B cell (primary cell): Measurements from ENCODE around the gene NIPBL. TPM values are rescaled to one million over a fixed set of nuclear protein-coding genes. Genes with fewer than 3 reads are reported as not detected.
A peak's percentile ranks its signal among the peaks of the same experiment; 100 is the strongest.

ENCODE experiments used
- ATAC-seq: fragments of 200-7000 bp; cut with Tn5 transposase; one replicate; pipeline ENCODE4 v1.10.0; 2021; ENCODE audit warnings: low read depth, mild to moderate bottlenecking, moderate number of reproducible peaks, moderate library complexity
- CTCF ChIA-PET: fragments of 350-600 bp; sonication (Branson Sonifier 250); formaldehyde crosslinking; loops from one replicate; lab custom pipeline; 2021; ENCODE audit warnings: antibody characterized with exemption, inconsistent platforms; lab: Charles Lee
- POLR2A ChIA-PET: fragments of 350-600 bp; sonication (Branson Sonifier 250); formaldehyde crosslinking; loops from one replicate; lab custom pipeline; 2021; ENCODE audit warnings: antibody characterized with exemption; lab: Charles Lee
- DNase-seq: peaks from one replicate; pipeline ENCODE4 v3.0.0; 2013
- H2AFZ ChIP-seq: 2 replicates; pipeline ENCODE4 v1.6.1; 2012; ENCODE audit warnings: mild to moderate bottlenecking, low read depth, low read length; ENCODE audit not compliant: insufficient read depth, poor library complexity, severe bottlenecking
- H3K27ac ChIP-seq, 2 donors: 1 replicate in 1 of 2; 2 replicates in 1 of 2; pipeline ENCODE4 v1.5.1; 2012 to 2013; ENCODE audit warnings: low read length in 2 of 2, mild to moderate bottlenecking in 2 of 2, moderate library complexity in 1 of 2
- H3K27me3 ChIP-seq, 4 experiments: fragments of 200-600 bp in 1 of 4; sonication (generic) in 1 of 4; replicated peaks in 1 of 4; 1 replicate in 2 of 4; 2 replicates in 2 of 4; pipeline versions ENCODE4 v1.6.1 to v1.7.0; 2013 to 2016; ENCODE audit warnings: low read length in 3 of 4, mild to moderate bottlenecking in 2 of 4, mixed read lengths in 1 of 4, moderate library complexity in 1 of 4; ENCODE audit not compliant: insufficient read depth in 4 of 4, control insufficient read depth in 3 of 4; ENCODE audit errors: control extremely low read depth in 1 of 4
- H3K36me3 ChIP-seq, 2 experiments: replicated peaks in 1 of 2; 1 replicate in 1 of 2; 2 replicates in 1 of 2; pipeline versions ENCODE4 v1.6.1 to v1.7.1; 2013; ENCODE audit warnings: low read length in 1 of 2; ENCODE audit not compliant: insufficient read depth in 2 of 2, control insufficient read depth in 1 of 2; ENCODE audit errors: control extremely low read depth in 1 of 2, extremely low read depth in 1 of 2
- H3K4me1 ChIP-seq, 2 donors: fragments of 200-600 bp in 1 of 2; sonication (generic) in 1 of 2; 1 replicate in 1 of 2; 2 replicates in 1 of 2; pipeline versions ENCODE4 v1.5.1 to v1.6.1; 2013 to 2017; ENCODE audit warnings: low read length in 2 of 2; ENCODE audit not compliant: control insufficient read depth in 2 of 2, insufficient read depth in 2 of 2
- H3K4me2 ChIP-seq: replicated peaks from 2 replicates; pipeline ENCODE3; 2012; ENCODE audit warnings: mild to moderate bottlenecking, low read depth, low read length; ENCODE audit not compliant: poor library complexity, severe bottlenecking
- H3K4me3 ChIP-seq, 5 experiments: fragments of 200-600 bp in 1 of 5; sonication (generic) in 1 of 5; 1 replicate in 3 of 5; 2 replicates in 2 of 5; pipeline versions ENCODE4 v1.5.1 to v1.7.0; 2011 to 2016; ENCODE audit warnings: low read length in 4 of 5, mild to moderate bottlenecking in 4 of 5, low read depth in 2 of 5, control low read depth in 1 of 5, moderate library complexity in 1 of 5; ENCODE audit not compliant: insufficient read depth in 1 of 5; ENCODE audit errors: control extremely low read depth in 1 of 5, extremely low read depth in 1 of 5
- H3K79me2 ChIP-seq: fragments of 200-600 bp; sonication (generic); one replicate; pipeline ENCODE4 v1.6.0; 2016; ENCODE audit warnings: low read length; ENCODE audit not compliant: control insufficient read depth, insufficient read depth
- H3K9ac ChIP-seq: fragments of 200-600 bp; sonication (generic); 2 replicates; pipeline ENCODE4 v1.6.1; 2017; ENCODE audit warnings: mild to moderate bottlenecking, low read length, moderate library complexity
- H3K9me3 ChIP-seq, 3 donors: one replicate each; pipeline versions ENCODE4 v1.6.1 to v1.7.1; 2013; ENCODE audit warnings: low read length in 2 of 3; ENCODE audit not compliant: control insufficient read depth in 2 of 3, insufficient read depth in 1 of 3; ENCODE audit errors: control extremely low read depth in 1 of 3
- H4K20me1 ChIP-seq: 2 replicates; pipeline ENCODE4 v1.6.0; 2012; ENCODE audit warnings: mild to moderate bottlenecking, low read length; ENCODE audit not compliant: insufficient read depth, control insufficient read depth, poor library complexity, severe bottlenecking
- H3K27ac Mint-ChIP-seq: one replicate; pipeline ENCODE4 v1.8.0; 2021; ENCODE audit warnings: mixed read lengths
- H3K27me3 Mint-ChIP-seq: one replicate; pipeline ENCODE4 v1.8.0; 2021; ENCODE audit warnings: mixed read lengths
- H3K4me1 Mint-ChIP-seq: one replicate; pipeline ENCODE4 v1.8.0; 2021; ENCODE audit warnings: mixed read lengths
- H3K4me3 Mint-ChIP-seq: one replicate; pipeline ENCODE4 v1.8.0; 2021; ENCODE audit warnings: mixed read lengths
- H3K9me3 Mint-ChIP-seq: one replicate; pipeline ENCODE4 v1.8.0; 2022; ENCODE audit warnings: mixed read lengths; ENCODE audit not compliant: insufficient read depth
- EZH2 ChIP-seq: IDR thresholded peaks from 2 replicates; pipeline ENCODE4 v1.6.1; 2012; ENCODE audit warnings: borderline replicate concordance, low read depth, mild to moderate bottlenecking, moderate library complexity, low read length; ENCODE audit not compliant: insufficient read depth, poor library complexity, severe bottlenecking
- WGBS: methylation state at CpG from one replicate; pipeline ENCODE4 v1.1.5; 2013; ENCODE audit warnings: missing lambda C conversion rate; ENCODE audit not compliant: insufficient coverage; 5-methylcytosine and 5-hydroxymethylcytosine counted together
- intact Hi-C: fragments of 100-400 bp; cut with micrococcal nuclease; formaldehyde crosslinking; loops from one replicate; pipeline ENCODE4 v1.10.0; 2022
- polyA plus RNA-seq: library from polyadenylated mRNA; depleted of rRNA; stranded (reverse); fragments of >200 nt; gene quantifications from 2 replicates; pipeline ENCODE4 v1.2.3, GENCODE V29; 2012
- total RNA-seq, 2 donors: library from RNA; stranded (reverse); fragments of 120-200 nt in 1 of 2; gene quantifications; 1 replicate in 1 of 2; 2 replicates in 1 of 2; pipeline versions ENCODE4 v1.2.3 to v1.2.4, GENCODE V29; 2013 to 2022
- TF ChIP-seq, protein P1 (sequence below): fragments of 200-600 bp; IDR thresholded peaks from one replicate; pipeline ENCODE4 v1.8.0; 2022; ENCODE audit warnings: antibody characterized with exemption, mild to moderate bottlenecking

Gene NIPBL
- total and polyA plus RNA-seq, 2 donors (not counting 1 experiment from before 2014, with no cell fraction given) = 24.7 to 112 TPM

DNA sequence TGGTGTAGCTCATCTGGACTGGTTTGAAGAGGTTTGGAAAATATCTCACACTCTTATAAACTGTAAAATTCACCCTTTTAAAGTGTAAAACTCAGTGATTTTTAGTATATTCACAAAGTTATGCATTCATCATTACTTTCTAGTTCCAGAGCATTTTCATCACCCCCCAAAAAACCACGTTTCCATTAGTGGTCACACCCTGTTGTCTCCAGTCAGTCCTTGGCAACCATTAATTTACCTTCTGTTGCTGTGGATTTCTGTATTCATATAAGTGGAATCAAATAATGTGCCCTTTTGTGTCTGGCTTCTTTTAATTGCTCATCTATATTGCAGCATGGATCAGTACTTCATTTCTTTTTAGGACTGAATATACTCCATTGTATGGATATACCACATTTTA, 18.4 kb downstream of the NIPBL start:
- Histone ChIP-seq H3K27me3 (no peaks in the 10 kb centered on the region), H3K27ac (peak overlapping the region in 1 of 2 donors; percentile 5), H2AFZ (no peak overlapping the region), H3K4me1 (peaks cover 0 to 19% of the 10 kb centered on the region in 2 donors), H3K4me2 (no peak overlapping the region), H3K36me3 (peaks cover 0 to 9% of the 10 kb centered on the region in 2 experiments), H4K20me1 (peaks cover 84% of the 10 kb centered on the region), H3K9me3 (peaks cover 0 to 4% (median 0%) of the 10 kb centered on the region in 3 donors), H3K9ac (peak overlapping the region; percentile 11), H3K4me3 (no peak overlapping the region), H3K79me2 (peaks cover 98% of the 10 kb centered on the region)
- ChIA-PET CTCF (interaction anchor here (1.0 kb wide), 2 partner anchors 18 to 24 kb away, joined by 3 read pairs; no protein-coding TSS in a partner anchor), POLR2A (no interaction called here)
- Mint-ChIP-seq H3K9me3 (no peaks in the 10 kb centered on the region), H3K4me1 (peaks cover 61% of the 10 kb centered on the region), H3K27ac (no peak overlapping the region), H3K27me3 (no peaks in the 10 kb centered on the region), H3K4me3 (no peak overlapping the region)
- WGBS = no CpG with 5 or more reads among the region's 1 CpG
- DNase-seq = no peak
- TF ChIP-seq, protein P1, sequence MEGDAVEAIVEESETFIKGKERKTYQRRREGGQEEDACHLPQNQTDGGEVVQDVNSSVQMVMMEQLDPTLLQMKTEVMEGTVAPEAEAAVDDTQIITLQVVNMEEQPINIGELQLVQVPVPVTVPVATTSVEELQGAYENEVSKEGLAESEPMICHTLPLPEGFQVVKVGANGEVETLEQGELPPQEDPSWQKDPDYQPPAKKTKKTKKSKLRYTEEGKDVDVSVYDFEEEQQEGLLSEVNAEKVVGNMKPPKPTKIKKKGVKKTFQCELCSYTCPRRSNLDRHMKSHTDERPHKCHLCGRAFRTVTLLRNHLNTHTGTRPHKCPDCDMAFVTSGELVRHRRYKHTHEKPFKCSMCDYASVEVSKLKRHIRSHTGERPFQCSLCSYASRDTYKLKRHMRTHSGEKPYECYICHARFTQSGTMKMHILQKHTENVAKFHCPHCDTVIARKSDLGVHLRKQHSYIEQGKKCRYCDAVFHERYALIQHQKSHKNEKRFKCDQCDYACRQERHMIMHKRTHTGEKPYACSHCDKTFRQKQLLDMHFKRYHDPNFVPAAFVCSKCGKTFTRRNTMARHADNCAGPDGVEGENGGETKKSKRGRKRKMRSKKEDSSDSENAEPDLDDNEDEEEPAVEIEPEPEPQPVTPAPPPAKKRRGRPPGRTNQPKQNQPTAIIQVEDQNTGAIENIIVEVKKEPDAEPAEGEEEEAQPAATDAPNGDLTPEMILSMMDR = no peak
- no peak for TF ChIP-seq EZH2
- ATAC-seq = no peak
- intact Hi-C loops = no loop called here

DNA sequence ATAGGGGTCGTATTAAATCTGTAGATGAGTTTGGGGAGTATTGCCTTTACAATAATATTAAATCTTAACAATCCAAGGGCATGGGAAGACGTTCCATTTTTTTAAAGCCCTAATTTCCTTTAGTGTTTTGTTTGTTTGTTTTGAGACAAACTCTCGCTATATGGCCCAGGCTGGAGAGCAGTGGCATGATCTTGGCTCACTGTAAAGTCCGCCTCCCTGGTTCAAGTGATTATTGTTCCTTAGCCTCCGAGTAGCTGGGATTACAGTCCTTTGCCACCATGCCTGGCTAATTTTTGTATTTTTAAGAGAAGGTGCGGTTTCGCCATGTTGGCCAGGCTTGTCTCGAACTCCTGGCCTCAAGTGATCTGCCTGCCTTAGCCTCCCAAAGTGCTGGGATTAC, 19.9 kb downstream of the NIPBL start:
- ChIA-PET POLR2A (no interaction called here), CTCF (no interaction called here)
- ATAC-seq = no peak
- intact Hi-C loops = no loop called here
- H4K20me1 ChIP-seq = peaks cover 83% of the 10 kb centered on the region
- Mint-ChIP-seq H3K27ac (no peak overlapping the region), H3K4me1 (peaks cover 64% of the 10 kb centered on the region), H3K9me3 (no peaks in the 10 kb centered on the region), H3K4me3 (no peak overlapping the region), H3K27me3 (no peaks in the 10 kb centered on the region)
- H3K27me3 ChIP-seq = no peaks in the 10 kb centered on the region
- WGBS = 100% methylated on average over 3 of the region's 8 CpGs
- H2AFZ ChIP-seq = no peak overlapping the region
- peaks cover 3 to 4% (median 3%) of the 10 kb centered on the region in 3 donors for H3K9me3 ChIP-seq
- H3K9ac ChIP-seq = no peak overlapping the region
- no peak overlapping the region for H3K27ac ChIP-seq
- no peak overlapping the region for H3K4me2 ChIP-seq
- no peak overlapping the region for H3K4me3 ChIP-seq
- peaks cover 98% of the 10 kb centered on the region for H3K79me2 ChIP-seq
- H3K4me1 ChIP-seq = peaks cover 0 to 20% of the 10 kb centered on the region in 2 donors
- H3K36me3 ChIP-seq = peaks cover 0 to 6% of the 10 kb centered on the region in 2 experiments
- TF ChIP-seq, protein P1 = no peak
- TF ChIP-seq EZH2 = no peak
- no peak for DNase-seq
